ENCODE measurements around the gene GSAP.

GSAP gene

DNA sequence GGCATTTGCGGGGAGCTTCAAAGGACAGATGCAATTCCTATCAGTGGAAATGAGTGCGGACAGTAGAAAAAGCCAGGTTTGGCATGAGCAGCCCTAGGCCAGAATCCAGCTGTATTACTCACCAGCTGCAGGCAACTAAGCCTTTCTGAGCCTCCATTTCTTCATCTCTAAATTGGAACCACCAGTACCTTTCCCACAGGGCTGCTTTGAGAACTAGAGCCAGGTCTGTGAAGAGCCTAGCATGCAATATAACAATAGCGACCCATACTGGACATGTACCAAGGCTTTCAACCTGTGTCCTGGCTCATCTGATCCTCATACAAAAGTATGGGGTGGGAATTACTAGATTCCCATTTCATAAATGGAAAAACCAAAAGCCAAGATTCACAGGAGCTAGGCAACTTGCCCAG is 101.0 kb downstream of the GSAP start:
- Histone ChIP-seq H3K9me3 (ENCODE audit: control insufficient read depth, low read length) (peaks cover 4% of the 10 kb centered on the region), H3K4me1 (ENCODE audit: control insufficient read depth, insufficient read depth, low read length, poor library complexity, severe bottlenecking) (no peaks in the 10 kb centered on the region), H3K27ac (ENCODE audit: low read depth, low read length, severe bottlenecking) (no peak overlapping the region), H3K36me3 (ENCODE audit: control insufficient read depth, insufficient read depth, low read length) (no peaks in the 10 kb centered on the region), H3K4me3 (ENCODE audit: extremely low read depth, insufficient read depth, low read length, poor library complexity, severe bottlenecking) (no peak overlapping the region)
- 90 to 92% methylated on average over 2 of the region's 3 CpGs for WGBS, 2 experiments (ENCODE audit: insufficient coverage in 2 of 2)

DNA sequence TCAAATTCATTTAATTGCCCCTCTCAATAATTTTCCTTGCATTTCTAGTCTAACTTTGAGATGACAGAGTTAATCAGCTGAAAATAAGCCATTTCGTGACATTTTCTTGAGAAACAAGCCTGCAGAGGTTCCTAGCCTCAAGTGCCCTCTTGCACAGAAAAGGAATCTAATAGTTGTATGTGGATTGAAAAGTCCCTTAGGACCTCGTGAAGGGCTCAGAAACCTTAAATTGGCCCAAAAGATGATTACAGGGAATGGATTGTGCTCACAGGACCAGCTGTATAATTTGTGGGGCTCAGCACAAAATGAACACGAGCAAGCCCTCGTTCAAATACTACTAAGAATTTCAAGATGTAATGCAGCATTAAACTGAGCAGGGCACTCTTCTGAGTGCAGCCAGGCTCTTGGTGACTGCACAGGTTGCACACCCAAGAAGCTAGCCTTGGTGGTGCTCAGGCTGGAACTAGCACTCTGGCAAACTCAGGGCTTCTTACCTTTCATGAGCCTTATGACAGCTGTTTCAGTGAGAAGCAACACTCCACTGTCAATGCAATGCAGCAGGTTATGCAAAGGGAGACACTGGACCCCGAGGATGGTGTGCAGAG is 102.2 kb downstream of the GSAP start:
- no peak overlapping the region for H3K4me3 ChIP-seq (ENCODE audit: extremely low read depth, insufficient read depth, low read length, poor library complexity, severe bottlenecking)
- no peaks in the 10 kb centered on the region for H3K36me3 ChIP-seq (ENCODE audit: control insufficient read depth, insufficient read depth, low read length)
- H3K27ac ChIP-seq (ENCODE audit: low read depth, low read length, severe bottlenecking), result no peak overlapping the region
- no peaks in the 10 kb centered on the region for H3K9me3 ChIP-seq (ENCODE audit: control insufficient read depth, low read length)
- WGBS, 2 experiments (ENCODE audit: insufficient coverage in 2 of 2), result 90 to 91% methylated on average over 4 to 5 of the region's 5 CpGs
- H3K4me1 ChIP-seq (ENCODE audit: control insufficient read depth, insufficient read depth, low read length, poor library complexity, severe bottlenecking), result no peaks in the 10 kb centered on the region

DNA sequence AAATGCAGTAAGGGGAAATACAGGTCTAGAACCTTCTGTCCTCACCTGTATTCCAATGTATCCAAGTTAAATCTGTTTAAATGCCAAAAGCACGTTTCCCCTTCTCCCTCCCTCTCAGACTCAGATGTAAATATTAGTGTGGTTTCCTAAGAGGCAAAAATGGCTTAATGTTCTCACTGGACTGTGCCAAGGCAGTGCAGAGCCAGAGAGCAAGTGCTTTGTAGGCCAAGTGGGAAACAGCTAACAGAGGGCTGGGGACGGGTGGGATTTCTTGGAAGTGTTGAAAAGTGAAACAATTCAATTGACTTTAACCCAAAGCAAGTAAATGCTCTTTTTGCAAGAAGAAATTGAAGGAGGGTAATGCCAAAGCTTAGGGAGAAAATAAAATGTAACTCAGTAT is 103.1 kb downstream of the GSAP start:
- no peaks in the 10 kb centered on the region for H3K36me3 ChIP-seq (ENCODE audit: control insufficient read depth, insufficient read depth, low read length)
- no peak overlapping the region for H3K27ac ChIP-seq (ENCODE audit: low read depth, low read length, severe bottlenecking)
- no peaks in the 10 kb centered on the region for H3K9me3 ChIP-seq (ENCODE audit: control insufficient read depth, low read length)
- no peaks in the 10 kb centered on the region for H3K4me1 ChIP-seq (ENCODE audit: control insufficient read depth, insufficient read depth, low read length, poor library complexity, severe bottlenecking)
- WGBS, 2 experiments (ENCODE audit: insufficient coverage in 2 of 2), result 100% methylated on average over 1 of the region's 2 CpGs; no CpG with 5 or more reads in 1 of the 2 experiments
- H3K4me3 ChIP-seq (ENCODE audit: extremely low read depth, insufficient read depth, low read length, poor library complexity, severe bottlenecking), result no peak overlapping the region

DNA sequence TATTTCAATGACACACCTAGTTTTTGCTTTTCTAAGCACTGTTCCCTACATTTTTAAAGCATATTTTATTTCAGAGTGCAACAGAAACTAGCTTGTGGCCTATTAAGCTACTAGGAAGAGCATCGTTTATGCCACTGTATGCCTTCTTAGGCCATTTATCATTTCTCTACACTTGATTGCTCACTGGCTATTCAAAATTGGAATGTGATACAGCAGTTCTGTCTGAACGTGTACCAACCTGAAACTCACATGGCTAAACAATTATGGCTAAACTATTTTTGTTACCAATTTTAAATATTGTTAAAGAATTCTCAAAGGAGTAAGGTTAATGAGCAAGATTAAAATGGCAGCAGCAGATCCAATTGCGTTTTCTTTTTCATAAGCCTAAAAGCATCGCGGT is 105.2 kb downstream of the GSAP start:
- 83 to 97% methylated on average over 1 to 4 of the region's 5 CpGs for WGBS, 2 experiments (ENCODE audit: insufficient coverage in 2 of 2)

DNA sequence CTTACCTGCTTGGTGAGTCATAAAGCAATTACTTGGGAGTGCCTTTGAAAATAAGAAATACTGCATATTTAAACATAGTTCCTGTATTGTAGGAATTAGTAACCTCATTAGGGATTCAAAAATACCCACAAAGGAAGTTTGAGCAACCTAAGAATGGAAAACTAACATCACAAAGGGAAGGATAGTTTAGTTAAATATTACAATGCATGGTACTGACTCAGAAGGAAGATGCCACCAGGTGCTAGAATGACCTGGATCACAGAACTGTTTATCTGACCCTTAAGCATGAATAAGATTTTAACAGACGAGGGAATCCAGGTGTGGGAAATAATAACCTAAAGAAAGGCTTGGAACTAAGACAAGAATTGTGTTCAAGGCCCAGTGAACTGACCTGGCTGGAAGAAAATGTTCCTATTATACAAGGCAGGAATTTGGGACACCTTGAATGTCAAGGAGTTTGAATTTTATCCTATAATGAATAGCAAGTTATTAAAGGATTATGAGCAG is 106.4 kb downstream of the GSAP start:
- H3K36me3 ChIP-seq (ENCODE audit: control insufficient read depth, insufficient read depth, low read length), result no peaks in the 10 kb centered on the region
- WGBS, 2 experiments (ENCODE audit: insufficient coverage in 2 of 2), result 75 to 88% methylated on average over 1 of the region's 1 CpG
- H3K27ac ChIP-seq (ENCODE audit: low read depth, low read length, severe bottlenecking), result no peak overlapping the region
- H3K9me3 ChIP-seq (ENCODE audit: control insufficient read depth, low read length), result no peaks in the 10 kb centered on the region
- no peak overlapping the region for H3K4me3 ChIP-seq (ENCODE audit: extremely low read depth, insufficient read depth, low read length, poor library complexity, severe bottlenecking)
- H3K4me1 ChIP-seq (ENCODE audit: control insufficient read depth, insufficient read depth, low read length, poor library complexity, severe bottlenecking), result peaks cover 3% of the 10 kb centered on the region

More for the DNA sequence above, 105.2 kb downstream of the GSAP start:
- Histone ChIP-seq H3K4me1 (ENCODE audit: control insufficient read depth, insufficient read depth, low read length, poor library complexity, severe bottlenecking) (peaks cover 2% of the 10 kb centered on the region), H3K9me3 (ENCODE audit: control insufficient read depth, low read length) (no peaks in the 10 kb centered on the region), H3K4me3 (ENCODE audit: extremely low read depth, insufficient read depth, low read length, poor library complexity, severe bottlenecking) (no peak overlapping the region), H3K36me3 (ENCODE audit: control insufficient read depth, insufficient read depth, low read length) (no peaks in the 10 kb centered on the region), H3K27ac (ENCODE audit: low read depth, low read length, severe bottlenecking) (no peak overlapping the region)

DNA sequence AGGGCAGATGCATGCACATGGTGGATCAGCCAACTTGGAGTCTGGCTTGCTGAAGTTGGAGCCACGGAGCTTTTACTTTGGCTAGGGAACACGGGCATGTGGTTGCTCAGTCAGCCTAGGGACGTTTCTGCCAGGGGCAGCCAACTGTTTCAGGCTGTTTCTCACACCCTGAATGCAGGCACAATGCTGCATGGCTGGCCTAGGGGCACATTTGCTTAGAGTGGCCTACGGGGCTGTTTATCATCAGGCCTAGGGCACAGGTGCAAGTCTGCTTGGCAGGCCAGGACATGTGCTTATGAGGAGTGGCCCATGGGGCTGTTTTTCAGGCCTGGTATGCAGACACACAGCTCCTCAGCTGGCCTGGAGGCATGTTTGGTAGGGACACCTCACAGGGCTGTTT is 107.4 kb downstream of the GSAP start:
- 89 to 96% methylated on average over 4 of the region's 4 CpGs for WGBS, 2 experiments (ENCODE audit: insufficient coverage in 2 of 2)
- no peak overlapping the region for H3K4me3 ChIP-seq (ENCODE audit: extremely low read depth, insufficient read depth, low read length, poor library complexity, severe bottlenecking)
- H3K27ac ChIP-seq (ENCODE audit: low read depth, low read length, severe bottlenecking), result no peak overlapping the region
- H3K36me3 ChIP-seq (ENCODE audit: control insufficient read depth, insufficient read depth, low read length), result no peaks in the 10 kb centered on the region
- no peaks in the 10 kb centered on the region for H3K9me3 ChIP-seq (ENCODE audit: control insufficient read depth, low read length)
- H3K4me1 ChIP-seq (ENCODE audit: control insufficient read depth, insufficient read depth, low read length, poor library complexity, severe bottlenecking), result peaks cover 3% of the 10 kb centered on the region

DNA sequence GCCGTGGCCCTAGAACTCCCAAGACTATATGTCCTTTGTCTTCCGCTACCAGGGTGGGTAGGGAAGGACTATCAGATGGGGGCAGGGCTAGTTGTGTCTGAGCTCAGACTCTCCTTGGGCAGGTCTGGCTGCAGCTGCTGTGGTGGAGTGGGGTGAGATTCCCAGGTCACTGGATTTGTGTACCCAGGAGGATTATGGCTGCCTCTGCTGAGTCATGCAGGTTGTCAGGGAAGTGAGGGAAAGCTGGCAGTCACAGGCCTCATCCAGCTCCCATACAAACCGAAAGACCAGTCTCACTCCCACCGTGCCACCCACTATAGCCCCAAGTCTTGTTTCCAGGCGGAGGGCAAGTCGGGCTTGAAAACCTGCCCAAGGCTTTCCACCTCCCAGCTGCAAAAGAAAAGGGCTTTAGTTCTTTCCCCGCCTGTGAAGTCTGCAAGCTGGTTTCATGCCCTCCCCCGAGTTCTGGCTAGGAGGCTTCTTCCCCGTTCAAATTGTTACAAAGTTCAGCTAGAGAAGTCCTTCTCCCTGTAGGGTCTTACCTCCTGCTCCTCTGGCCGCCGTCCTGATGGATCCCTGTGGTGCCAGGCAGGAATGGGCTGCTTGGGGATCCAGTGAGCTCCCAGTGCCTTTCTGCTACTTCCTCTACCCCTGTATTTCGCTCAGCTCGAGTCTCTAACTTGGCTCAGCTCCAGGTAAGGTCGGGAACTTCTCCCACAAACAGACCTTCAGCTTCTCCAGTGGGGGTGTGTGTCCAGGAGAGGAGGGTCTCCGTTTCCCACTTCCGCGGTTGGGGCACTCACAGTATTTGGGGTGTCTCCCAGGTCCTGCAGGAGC is 109.7 kb downstream of the GSAP start:
- Histone ChIP-seq H3K36me3 (ENCODE audit: control insufficient read depth, insufficient read depth, low read length) (no peaks in the 10 kb centered on the region), H3K27ac (ENCODE audit: low read depth, low read length, severe bottlenecking) (no peak overlapping the region), H3K9me3 (ENCODE audit: control insufficient read depth, low read length) (no peaks in the 10 kb centered on the region), H3K4me1 (ENCODE audit: control insufficient read depth, insufficient read depth, low read length, poor library complexity, severe bottlenecking) (peaks cover 3% of the 10 kb centered on the region), H3K4me3 (ENCODE audit: extremely low read depth, insufficient read depth, low read length, poor library complexity, severe bottlenecking) (no peak overlapping the region)
- WGBS, 2 experiments (ENCODE audit: insufficient coverage in 2 of 2), result 82 to 92% methylated on average over 5 to 14 of the region's 17 CpGs

DNA sequence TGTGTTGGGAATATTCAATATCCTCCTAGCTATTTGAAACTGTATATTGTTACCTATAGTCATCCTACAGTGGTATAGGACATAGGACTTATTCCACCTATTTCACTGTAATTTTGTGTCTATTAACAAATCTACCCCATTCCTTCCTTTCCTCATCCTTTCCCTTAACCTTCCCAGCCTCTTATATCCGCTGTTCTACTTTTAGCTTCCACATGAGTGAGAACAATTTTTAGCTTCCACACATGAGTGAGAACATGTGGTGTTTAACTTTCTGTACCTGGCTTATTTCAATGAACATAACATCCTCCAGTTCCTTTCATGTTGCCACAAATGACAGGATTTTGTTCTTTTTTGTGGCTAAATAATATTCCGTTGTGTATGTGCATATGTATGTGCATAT is 120.6 kb downstream of the GSAP start:
- Histone ChIP-seq H3K4me3 (ENCODE audit: extremely low read depth, insufficient read depth, low read length, poor library complexity, severe bottlenecking) (no peak overlapping the region), H3K27ac (ENCODE audit: low read depth, low read length, severe bottlenecking) (no peak overlapping the region), H3K36me3 (ENCODE audit: control insufficient read depth, insufficient read depth, low read length) (no peaks in the 10 kb centered on the region), H3K4me1 (ENCODE audit: control insufficient read depth, insufficient read depth, low read length, poor library complexity, severe bottlenecking) (no peaks in the 10 kb centered on the region), H3K9me3 (ENCODE audit: control insufficient read depth, low read length) (no peaks in the 10 kb centered on the region)
- no CpG with 5 or more reads among the region's 2 CpGs for WGBS, 2 experiments (ENCODE audit: insufficient coverage in 2 of 2)

DNA sequence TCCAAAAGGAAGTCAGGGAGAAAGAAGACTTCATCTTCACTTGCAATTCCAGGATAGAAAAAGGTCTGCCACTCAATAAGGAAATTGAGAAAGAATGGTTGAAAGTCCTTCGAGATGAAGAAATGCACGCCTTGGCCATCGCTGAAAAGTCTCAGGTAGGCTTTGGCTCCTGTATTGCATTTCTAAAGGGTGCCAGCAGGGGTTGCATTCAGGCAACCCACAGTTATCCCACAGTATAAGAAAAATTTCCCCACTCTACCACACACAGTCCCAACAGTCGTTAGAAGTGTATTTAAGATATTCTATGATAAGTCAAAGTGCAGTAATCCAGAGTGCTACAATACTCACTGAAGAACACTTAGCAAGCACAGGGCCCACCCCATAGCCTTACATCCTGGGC is 123.1 kb downstream of the GSAP start:
- no peaks in the 10 kb centered on the region for H3K4me1 ChIP-seq (ENCODE audit: control insufficient read depth, insufficient read depth, low read length, poor library complexity, severe bottlenecking)
- no peak overlapping the region for H3K27ac ChIP-seq (ENCODE audit: low read depth, low read length, severe bottlenecking)
- H3K4me3 ChIP-seq (ENCODE audit: extremely low read depth, insufficient read depth, low read length, poor library complexity, severe bottlenecking), result no peak overlapping the region
- H3K36me3 ChIP-seq (ENCODE audit: control insufficient read depth, insufficient read depth, low read length), result no peaks in the 10 kb centered on the region
- no peaks in the 10 kb centered on the region for H3K9me3 ChIP-seq (ENCODE audit: control insufficient read depth, low read length)
- 93% methylated on average over 3 of the region's 4 CpGs; no CpG with 5 or more reads in 1 of the 2 experiments for WGBS, 2 experiments (ENCODE audit: insufficient coverage in 2 of 2)

DNA sequence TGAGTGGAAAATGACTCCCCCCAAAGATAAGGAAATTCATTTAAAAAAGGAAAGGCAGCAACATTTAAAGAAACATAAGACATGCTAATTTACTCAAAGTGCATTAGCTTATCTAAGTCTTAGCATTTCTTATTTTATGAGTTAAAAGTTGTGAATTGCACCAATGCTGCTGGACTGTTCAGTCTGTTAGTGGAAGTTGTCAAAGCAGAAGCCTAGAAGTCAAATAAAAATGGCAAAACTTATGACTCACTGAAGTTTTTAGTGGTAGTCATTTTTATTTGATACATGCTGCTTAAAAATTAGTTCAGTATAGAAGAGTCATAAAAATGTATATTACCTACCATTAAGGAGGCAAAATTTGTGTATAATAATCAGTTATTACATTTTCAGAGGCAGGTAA is 125.7 kb downstream of the GSAP start:
- Histone ChIP-seq H3K4me3 (ENCODE audit: extremely low read depth, insufficient read depth, low read length, poor library complexity, severe bottlenecking) (no peak overlapping the region), H3K9me3 (ENCODE audit: control insufficient read depth, low read length) (no peaks in the 10 kb centered on the region), H3K4me1 (ENCODE audit: control insufficient read depth, insufficient read depth, low read length, poor library complexity, severe bottlenecking) (no peaks in the 10 kb centered on the region), H3K36me3 (ENCODE audit: control insufficient read depth, insufficient read depth, low read length) (no peaks in the 10 kb centered on the region), H3K27ac (ENCODE audit: low read depth, low read length, severe bottlenecking) (no peak overlapping the region)

DNA sequence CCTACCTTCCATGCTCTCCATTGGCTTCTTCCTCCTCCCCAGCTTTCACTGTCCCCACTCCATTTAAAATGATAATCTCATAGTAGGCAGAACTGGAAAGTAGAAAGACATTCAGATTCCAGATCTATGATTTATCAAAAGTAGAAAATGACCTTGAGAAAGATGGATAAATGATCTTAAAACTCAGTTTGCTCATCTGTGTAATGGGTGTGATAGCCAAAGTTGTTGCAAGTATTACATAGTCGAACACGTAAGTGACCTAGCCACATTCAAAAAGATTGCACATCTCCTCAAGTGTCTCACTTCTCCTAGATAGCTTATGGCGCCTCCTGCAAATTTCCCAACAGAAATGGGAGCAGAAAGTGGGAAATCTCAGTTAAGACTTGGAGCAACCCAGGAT is 126.8 kb downstream of the GSAP start:
- Histone ChIP-seq H3K27ac (ENCODE audit: low read depth, low read length, severe bottlenecking) (no peak overlapping the region), H3K36me3 (ENCODE audit: control insufficient read depth, insufficient read depth, low read length) (no peaks in the 10 kb centered on the region), H3K4me1 (ENCODE audit: control insufficient read depth, insufficient read depth, low read length, poor library complexity, severe bottlenecking) (no peaks in the 10 kb centered on the region), H3K4me3 (ENCODE audit: extremely low read depth, insufficient read depth, low read length, poor library complexity, severe bottlenecking) (no peak overlapping the region), H3K9me3 (ENCODE audit: control insufficient read depth, low read length) (no peaks in the 10 kb centered on the region)
- WGBS, 2 experiments (ENCODE audit: insufficient coverage in 2 of 2), result 100% methylated on average over 2 of the region's 3 CpGs; no CpG with 5 or more reads in 1 of the 2 experiments

Data from mesodermal cell (in vitro differentiated cells).